ENCODE results near the gene KANSL3. TPM values are rescaled to one million over a fixed set of nuclear protein-coding genes. Genes with fewer than 3 reads are reported as not detected.
"Not testable (repeated sequence)": the region's sequence is repeated elsewhere in the genome, so short reads cannot be mapped to it uniquely, and the experiment has no call there.

The KANSL3 gene
- polyA plus RNA-seq, 2 donors: 11.9 to 17.2 TPM

DNA sequence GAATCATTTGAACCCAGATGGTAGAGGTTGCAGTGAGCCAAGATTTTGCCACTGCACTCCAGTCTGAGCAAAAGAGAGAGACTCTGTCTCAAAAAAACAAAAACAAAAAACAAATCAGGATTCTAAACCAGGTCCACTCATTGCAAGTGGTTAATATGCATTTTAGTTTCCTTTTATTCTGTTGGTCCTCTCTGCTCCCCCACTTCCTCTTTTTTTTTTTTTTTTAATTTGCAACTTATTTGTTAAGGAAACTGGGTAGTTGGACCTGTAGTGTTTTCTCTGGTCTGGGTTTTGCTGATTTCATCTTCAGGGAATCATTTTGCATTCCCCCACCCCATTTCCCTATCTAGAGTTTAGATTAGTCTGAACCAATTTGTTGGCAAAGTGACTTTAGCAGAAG lies 18.4 kb upstream of the KANSL3 start:
- H3K27ac ChIP-seq (ENCODE audit: low read depth in 2 of 2, low read length in 1 of 2): no peak overlapping the region
- H3K9me3 ChIP-seq (ENCODE audit: control insufficient read depth in 2 of 2, insufficient read depth in 1 of 2, low read depth in 1 of 2, low read length in 1 of 2): no peaks in the 10 kb centered on the region
- H3K4me3 ChIP-seq (ENCODE audit: low read depth in 1 of 2, low read length in 2 of 2): no peak overlapping the region

DNA sequence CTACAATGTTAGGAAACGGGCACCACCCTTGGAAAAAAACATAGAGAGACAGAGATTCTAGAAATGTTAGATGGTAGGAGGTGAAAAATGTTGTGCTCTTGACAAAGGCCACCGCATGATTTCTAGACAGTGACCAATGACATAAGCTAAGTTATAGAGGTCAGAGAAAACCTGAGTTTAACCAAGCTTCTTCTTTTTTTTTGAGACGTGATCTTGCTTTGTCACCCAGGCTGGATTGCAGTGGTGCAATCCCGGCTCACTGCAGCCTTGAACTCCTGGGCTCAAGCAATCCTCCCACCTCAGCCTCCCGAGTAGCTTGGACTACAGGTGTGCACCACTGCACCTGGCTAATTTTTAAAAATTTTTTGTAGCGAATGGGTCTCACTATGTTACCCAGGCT lies 17.4 kb upstream of the KANSL3 start:
- no peaks in the 10 kb centered on the region for H3K9me3 ChIP-seq (ENCODE audit: control insufficient read depth in 2 of 2, insufficient read depth in 1 of 2, low read depth in 1 of 2, low read length in 1 of 2)
- no peaks in the 10 kb centered on the region for H3K36me3 ChIP-seq (ENCODE audit: control insufficient read depth in 2 of 2, insufficient read depth in 2 of 2, low read length in 1 of 2)
- H3K4me1 ChIP-seq (ENCODE audit: control insufficient read depth in 2 of 2, insufficient read depth in 2 of 2, low read length in 1 of 2): no peaks in the 10 kb centered on the region
- no peak overlapping the region for H3K27ac ChIP-seq (ENCODE audit: low read depth in 2 of 2, low read length in 1 of 2)
- H3K4me3 ChIP-seq (ENCODE audit: low read depth in 1 of 2, low read length in 2 of 2): no peak overlapping the region
- no peaks in the 10 kb centered on the region for H3K27me3 ChIP-seq (ENCODE audit: control insufficient read depth in 1 of 2, insufficient read depth in 2 of 2, low read length in 2 of 2)
- WGBS, 2 donors: 84 to 91% methylated on average over 6 of the region's 6 CpGs

More for the DNA sequence above, 18.4 kb upstream of the KANSL3 start:
- Histone ChIP-seq H3K36me3 (ENCODE audit: control insufficient read depth in 2 of 2, insufficient read depth in 2 of 2, low read length in 1 of 2) (no peaks in the 10 kb centered on the region), H3K27me3 (ENCODE audit: control insufficient read depth in 1 of 2, insufficient read depth in 2 of 2, low read length in 2 of 2) (no peaks in the 10 kb centered on the region), H3K4me1 (ENCODE audit: control insufficient read depth in 2 of 2, insufficient read depth in 2 of 2, low read length in 1 of 2) (no peaks in the 10 kb centered on the region)

DNA sequence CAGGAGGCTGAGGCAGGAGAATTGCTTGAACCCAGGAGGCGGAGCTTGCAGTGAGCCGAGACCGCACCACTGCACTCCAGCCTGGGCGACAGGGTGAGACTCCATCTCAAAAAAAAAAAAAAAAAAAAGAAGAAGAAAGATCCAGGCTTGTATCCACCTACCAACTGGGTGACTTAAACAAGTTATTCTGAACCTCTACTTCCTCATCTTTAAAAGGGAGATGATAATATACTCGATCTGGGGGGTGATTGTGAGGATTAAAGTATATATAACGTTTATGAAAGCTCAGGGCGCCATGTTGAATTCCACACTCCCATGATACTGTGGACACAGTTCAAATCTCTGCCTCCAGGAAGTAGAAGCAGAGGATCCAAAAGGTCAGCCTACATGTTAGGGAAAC lies 16.7 kb upstream of the KANSL3 start:
- not testable (repeated sequence) for H3K27ac ChIP-seq (ENCODE audit: low read depth in 2 of 2, low read length in 1 of 2); H3K9me3 ChIP-seq (ENCODE audit: control insufficient read depth in 2 of 2, insufficient read depth in 1 of 2, low read depth in 1 of 2, low read length in 1 of 2); H3K36me3 ChIP-seq (ENCODE audit: control insufficient read depth in 2 of 2, insufficient read depth in 2 of 2, low read length in 1 of 2); H3K4me3 ChIP-seq (ENCODE audit: low read depth in 1 of 2, low read length in 2 of 2); H3K27me3 ChIP-seq (ENCODE audit: control insufficient read depth in 1 of 2, insufficient read depth in 2 of 2, low read length in 2 of 2); H3K4me1 ChIP-seq (ENCODE audit: control insufficient read depth in 2 of 2, insufficient read depth in 2 of 2, low read length in 1 of 2)
- WGBS, 2 donors: 89 to 90% methylated on average over 4 to 7 of the region's 7 CpGs

DNA sequence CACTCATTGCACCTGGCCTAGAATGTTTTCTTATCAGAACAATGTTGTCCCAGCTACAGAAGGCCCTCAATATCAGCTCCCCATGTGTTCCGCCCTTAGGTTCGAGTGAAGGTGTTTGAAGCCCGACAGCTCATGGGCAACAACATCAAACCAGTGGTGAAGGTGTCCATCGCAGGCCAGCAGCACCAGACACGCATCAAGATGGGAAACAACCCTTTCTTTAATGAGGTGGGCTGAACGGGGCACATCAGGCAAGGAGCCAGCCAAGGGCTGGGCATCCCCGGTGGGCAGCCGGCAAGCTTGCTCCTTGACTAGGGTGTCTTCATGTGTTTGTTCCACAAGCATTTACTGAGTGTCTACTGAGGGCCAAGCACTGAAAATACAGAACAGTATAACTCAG lies 13.7 kb upstream of the KANSL3 start:
- H3K27me3 ChIP-seq (ENCODE audit: control insufficient read depth in 1 of 2, insufficient read depth in 2 of 2, low read length in 2 of 2): no peaks in the 10 kb centered on the region
- 90 to 94% methylated on average over 8 of the region's 8 CpGs for WGBS, 2 donors
- no peak overlapping the region for H3K27ac ChIP-seq (ENCODE audit: low read depth in 2 of 2, low read length in 1 of 2)
- H3K4me1 ChIP-seq (ENCODE audit: control insufficient read depth in 2 of 2, insufficient read depth in 2 of 2, low read length in 1 of 2): no peaks in the 10 kb centered on the region
- no peak overlapping the region for H3K4me3 ChIP-seq (ENCODE audit: low read depth in 1 of 2, low read length in 2 of 2)
- H3K36me3 ChIP-seq (ENCODE audit: control insufficient read depth in 2 of 2, insufficient read depth in 2 of 2, low read length in 1 of 2): no peaks in the 10 kb centered on the region
- H3K9me3 ChIP-seq (ENCODE audit: control insufficient read depth in 2 of 2, insufficient read depth in 1 of 2, low read depth in 1 of 2, low read length in 1 of 2): no peaks in the 10 kb centered on the region

DNA sequence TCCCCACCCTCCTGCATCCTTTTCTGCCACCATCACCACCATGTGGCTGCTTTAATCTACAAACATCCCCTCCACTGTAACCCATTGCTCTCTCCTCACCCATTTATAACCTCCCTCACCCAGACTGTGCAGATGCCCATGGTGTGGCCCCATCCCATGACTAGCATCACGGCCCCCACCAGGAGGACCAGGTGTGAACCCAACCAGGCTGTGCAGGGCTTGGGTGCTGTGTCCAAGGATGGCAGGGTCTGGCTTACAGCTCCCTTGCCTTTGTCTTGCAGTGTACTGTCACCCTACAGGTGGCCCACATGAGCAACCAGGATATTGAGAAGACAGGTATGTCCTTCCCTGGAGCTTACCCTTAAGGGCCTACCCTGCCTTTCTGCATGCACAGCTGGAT lies 11.2 kb upstream of the KANSL3 start:
- H3K36me3 ChIP-seq (ENCODE audit: control insufficient read depth in 2 of 2, insufficient read depth in 2 of 2, low read length in 1 of 2): no peaks in the 10 kb centered on the region
- H3K27ac ChIP-seq (ENCODE audit: low read depth in 2 of 2, low read length in 1 of 2): no peak overlapping the region
- no peaks in the 10 kb centered on the region for H3K4me1 ChIP-seq (ENCODE audit: control insufficient read depth in 2 of 2, insufficient read depth in 2 of 2, low read length in 1 of 2)
- H3K9me3 ChIP-seq (ENCODE audit: control insufficient read depth in 2 of 2, insufficient read depth in 1 of 2, low read depth in 1 of 2, low read length in 1 of 2): no peaks in the 10 kb centered on the region
- H3K27me3 ChIP-seq (ENCODE audit: control insufficient read depth in 1 of 2, insufficient read depth in 2 of 2, low read length in 2 of 2): no peaks in the 10 kb centered on the region
- WGBS, 2 donors: 95% methylated on average over 1 of the region's 1 CpG
- no peak overlapping the region for H3K4me3 ChIP-seq (ENCODE audit: low read depth in 1 of 2, low read length in 2 of 2)

DNA sequence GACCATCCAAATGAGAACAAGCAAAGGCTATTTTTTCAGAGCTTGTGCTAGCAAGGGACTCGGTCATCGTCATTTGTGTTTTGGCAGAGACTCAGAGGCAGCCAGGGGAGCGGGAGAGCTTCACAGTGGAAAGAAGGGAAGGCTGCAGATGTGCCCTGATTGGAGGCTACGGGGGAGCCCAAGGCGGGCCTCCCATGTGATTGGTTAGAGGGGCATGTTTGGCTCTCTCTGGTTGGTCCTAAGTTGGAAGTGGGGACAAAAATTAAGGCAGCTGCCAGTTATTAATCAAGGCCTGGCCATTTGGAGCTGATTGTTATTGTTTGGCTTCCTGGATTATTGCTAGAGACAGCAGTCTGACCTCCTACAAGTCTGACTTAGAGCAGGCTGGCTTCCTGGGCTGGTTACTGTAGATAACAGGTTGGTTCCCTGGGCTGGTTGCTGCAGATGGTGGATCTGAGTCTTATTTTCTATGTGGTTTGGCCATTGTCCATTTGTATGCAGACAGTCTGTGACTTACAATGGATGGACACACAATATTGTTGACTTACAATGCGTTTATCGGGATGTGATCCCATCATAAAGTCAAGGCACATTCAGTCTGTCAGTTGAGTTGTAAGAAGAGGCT lies 10.3 kb upstream of the KANSL3 start:
- Histone ChIP-seq H3K27me3 (ENCODE audit: control insufficient read depth in 1 of 2, insufficient read depth in 2 of 2, low read length in 2 of 2) (no peaks in the 10 kb centered on the region), H3K4me1 (ENCODE audit: control insufficient read depth in 2 of 2, insufficient read depth in 2 of 2, low read length in 1 of 2) (no peaks in the 10 kb centered on the region), H3K36me3 (ENCODE audit: control insufficient read depth in 2 of 2, insufficient read depth in 2 of 2, low read length in 1 of 2) (no peaks in the 10 kb centered on the region), H3K27ac (ENCODE audit: low read depth in 2 of 2, low read length in 1 of 2) (no peak overlapping the region), H3K4me3 (ENCODE audit: low read depth in 1 of 2, low read length in 2 of 2) (no peak overlapping the region), H3K9me3 (ENCODE audit: control insufficient read depth in 2 of 2, insufficient read depth in 1 of 2, low read depth in 1 of 2, low read length in 1 of 2) (no peaks in the 10 kb centered on the region)
- WGBS, 2 donors: 97% methylated on average over 7 of the region's 7 CpGs

DNA sequence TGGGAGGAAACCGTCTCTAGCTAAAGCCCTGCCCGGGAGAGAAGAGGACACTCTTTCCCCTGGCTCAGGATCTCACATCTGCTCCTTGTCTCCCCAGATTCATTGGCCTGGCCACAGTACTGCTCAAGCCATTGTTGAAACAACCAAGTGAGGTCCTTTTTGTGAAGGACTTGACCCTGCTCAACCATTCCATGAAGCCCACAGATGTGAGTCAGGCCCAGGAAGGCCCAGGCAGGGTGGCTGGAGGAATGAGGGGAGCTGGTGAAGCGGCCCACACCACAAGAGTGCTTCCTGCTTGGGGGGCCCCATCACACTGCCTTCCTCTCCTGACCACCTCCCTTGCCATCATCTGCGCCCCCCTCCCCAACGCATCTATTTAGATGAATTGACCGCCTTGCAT lies 9.6 kb upstream of the KANSL3 start:
- Histone ChIP-seq H3K36me3 (ENCODE audit: control insufficient read depth in 2 of 2, insufficient read depth in 2 of 2, low read length in 1 of 2) (no peaks in the 10 kb centered on the region), H3K27me3 (ENCODE audit: control insufficient read depth in 1 of 2, insufficient read depth in 2 of 2, low read length in 2 of 2) (no peaks in the 10 kb centered on the region), H3K9me3 (ENCODE audit: control insufficient read depth in 2 of 2, insufficient read depth in 1 of 2, low read depth in 1 of 2, low read length in 1 of 2) (no peaks in the 10 kb centered on the region), H3K4me1 (ENCODE audit: control insufficient read depth in 2 of 2, insufficient read depth in 2 of 2, low read length in 1 of 2) (no peaks in the 10 kb centered on the region), H3K27ac (ENCODE audit: low read depth in 2 of 2, low read length in 1 of 2) (no peak overlapping the region), H3K4me3 (ENCODE audit: low read depth in 1 of 2, low read length in 2 of 2) (no peak overlapping the region)
- 96 to 100% methylated on average over 6 of the region's 6 CpGs for WGBS, 2 donors

DNA sequence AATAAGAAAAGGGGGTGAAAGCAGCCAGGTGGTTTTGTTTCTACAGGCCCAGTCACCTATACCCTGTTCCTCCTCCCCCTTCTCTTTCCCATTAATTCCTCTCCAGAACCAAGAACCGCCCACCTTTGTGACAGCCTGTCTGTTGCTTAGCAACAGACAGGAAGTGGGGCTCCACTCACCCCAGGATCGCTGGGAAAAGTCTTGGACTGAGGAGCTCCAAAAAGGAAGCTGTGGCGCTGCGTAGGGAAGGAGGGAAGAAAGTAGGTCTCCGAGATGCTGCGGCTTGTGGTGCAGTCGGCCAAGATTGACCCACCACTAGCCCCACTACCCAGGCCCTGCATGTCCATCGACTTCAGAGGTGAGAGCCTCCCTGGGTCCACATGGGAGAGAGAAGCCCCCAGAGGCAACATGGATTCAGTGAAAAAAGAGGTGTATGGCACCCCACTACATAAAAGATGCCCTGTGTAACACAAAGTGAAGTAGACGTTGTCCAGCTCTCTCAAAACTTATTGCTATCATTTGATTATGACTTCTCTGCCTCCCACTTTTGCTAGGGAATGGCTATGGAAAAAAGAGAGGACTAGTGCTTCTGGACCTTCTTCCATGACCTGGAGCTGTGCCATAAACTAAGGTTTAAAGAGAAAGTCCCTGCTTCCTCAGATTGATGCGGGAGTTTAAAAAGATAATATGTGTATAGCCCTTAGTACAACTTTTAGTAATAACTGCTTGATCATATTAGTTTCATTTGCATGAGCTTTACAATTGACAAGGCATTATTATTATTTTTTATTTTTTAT lies 4.7 kb upstream of the KANSL3 start, which contains the start of gene FER1L5:
Gene FER1L5 (plus strand): TSS at position 201 of the 797 bp plus-strand sequence. CDS start 73 bp downstream, at position 274.
- 29 to 42% methylated on average over 10 of the region's 10 CpGs for whole genome bisulfite sequencing, 2 donors
- Histone ChIP-seq H3K9me3 (ENCODE audit: control insufficient read depth in 2 of 2, insufficient read depth in 1 of 2, low read depth in 1 of 2, low read length in 1 of 2) (no peaks in the 10 kb centered on the region), H3K36me3 (ENCODE audit: control insufficient read depth in 2 of 2, insufficient read depth in 2 of 2, low read length in 1 of 2) (no peaks in the 10 kb centered on the region), H3K4me3 (ENCODE audit: low read depth in 1 of 2, low read length in 2 of 2) (no peak within 1 kb of the TSS), H3K4me1 (ENCODE audit: control insufficient read depth in 2 of 2, insufficient read depth in 2 of 2, low read length in 1 of 2) (no peaks in the 10 kb centered on the region), H3K27ac (ENCODE audit: low read depth in 2 of 2, low read length in 1 of 2) (no peak within 1 kb of the TSS), H3K27me3 (ENCODE audit: control insufficient read depth in 1 of 2, insufficient read depth in 2 of 2, low read length in 2 of 2) (no peaks in the 10 kb centered on the region)

DNA sequence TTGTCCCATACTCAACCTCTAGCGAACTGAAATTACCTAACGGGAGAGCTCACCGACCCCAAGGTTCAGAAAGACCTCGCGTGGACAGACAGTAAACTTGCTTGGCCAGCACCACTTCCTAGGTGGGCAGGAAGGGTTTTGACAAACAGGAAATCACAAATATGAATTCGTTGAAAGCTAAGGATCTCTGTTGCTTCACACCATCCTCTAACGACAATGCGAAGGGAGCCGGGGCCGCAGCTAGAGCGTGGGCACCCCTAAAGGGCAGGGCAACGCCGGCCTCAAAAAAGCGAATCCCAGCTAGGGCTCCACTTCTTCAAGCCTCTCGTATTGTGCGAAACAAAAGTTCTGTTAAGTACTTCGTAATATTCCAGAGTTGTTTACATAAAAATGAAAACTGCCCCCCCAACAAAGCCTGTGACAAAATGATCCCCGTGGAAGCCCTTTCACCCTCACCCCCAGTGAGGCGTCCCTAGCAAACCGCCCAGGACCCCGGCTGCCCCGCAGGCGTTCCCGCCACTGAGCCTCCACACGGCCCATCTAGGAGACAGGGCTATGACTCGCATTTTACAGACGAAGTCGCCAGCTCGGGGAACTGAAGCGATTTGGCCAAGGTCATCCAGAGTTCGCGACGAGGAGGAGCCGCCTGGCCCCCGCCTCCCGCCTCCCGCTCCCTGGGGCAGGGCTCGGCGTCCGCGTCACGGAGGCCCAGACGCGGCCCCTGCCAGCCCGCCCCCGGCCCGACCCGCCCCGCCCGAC lies 548 bp downstream of the KANSL3 start:
- WGBS, 2 donors: 0 to 1% methylated on average over 46 to 50 of the region's 50 CpGs
- no peaks in the 10 kb centered on the region for H3K36me3 ChIP-seq (ENCODE audit: control insufficient read depth in 2 of 2, insufficient read depth in 2 of 2, low read length in 1 of 2)
- H3K4me1 ChIP-seq (ENCODE audit: control insufficient read depth in 2 of 2, insufficient read depth in 2 of 2, low read length in 1 of 2): peaks cover 2 to 4% of the 10 kb centered on the region in 2 donors
- no peaks in the 10 kb centered on the region for H3K27me3 ChIP-seq (ENCODE audit: control insufficient read depth in 1 of 2, insufficient read depth in 2 of 2, low read length in 2 of 2)
- no peaks in the 10 kb centered on the region for H3K9me3 ChIP-seq (ENCODE audit: control insufficient read depth in 2 of 2, insufficient read depth in 1 of 2, low read depth in 1 of 2, low read length in 1 of 2)
- peak overlapping the region; percentile 72 to 76 for H3K4me3 ChIP-seq (ENCODE audit: low read depth in 1 of 2, low read length in 2 of 2)
- peak overlapping the region; percentile 95 to 96 for H3K27ac ChIP-seq (ENCODE audit: low read depth in 2 of 2, low read length in 1 of 2)

Measured in esophagus (tissue), 2 donors.